Mesothelial cell of epicardium (in vitro differentiated cells): Measurements from ENCODE around the gene MANSC1. TPM values are rescaled to one million over a fixed set of nuclear protein-coding genes. Genes with fewer than 3 reads are reported as not detected.
A peak's percentile ranks its signal among the peaks of the same experiment; 100 is the strongest.
"Not testable (repeated sequence)": the region's sequence is repeated elsewhere in the genome, so short reads cannot be mapped to it uniquely, and the experiment has no call there.

Experiments used
- DNase-seq, 2 experiments: peaks; one replicate each; pipeline ENCODE4 v3.0.0; 2021; ENCODE audit warnings: low spot score in 2 of 2; ENCODE audit not compliant: unreplicated experiment in 2 of 2
- H3K27ac Mint-ChIP-seq: 2 replicates; pipeline ENCODE4 v1.8.0; 2021; ENCODE audit warnings: mixed read lengths
- H3K27me3 Mint-ChIP-seq: 2 replicates; pipeline ENCODE4 v1.8.0; 2021; ENCODE audit warnings: low read depth, mixed read lengths
- H3K36me3 Mint-ChIP-seq: 2 replicates; pipeline ENCODE4 v1.8.0; 2021; ENCODE audit warnings: mixed read lengths
- H3K4me1 Mint-ChIP-seq: 2 replicates; pipeline ENCODE4 v1.8.0; 2021; ENCODE audit warnings: mixed read lengths
- H3K4me3 Mint-ChIP-seq: 2 replicates; pipeline ENCODE4 v1.8.0; 2021; ENCODE audit warnings: mild to moderate bottlenecking, moderate library complexity, mixed read lengths
- H3K9me3 Mint-ChIP-seq: 2 replicates; pipeline ENCODE4 v1.8.0; 2021; ENCODE audit warnings: mixed read lengths
- CTCF ChIP-seq: fragments of 200-600 bp; sonication (generic); IDR thresholded peaks from one replicate; pipeline ENCODE4 v1.5.0; 2021; ENCODE audit warnings: antibody characterized with exemption; ENCODE audit not compliant: unreplicated experiment
- total RNA-seq: library from RNA; stranded (reverse); gene quantifications from 3 replicates; pipeline ENCODE4 v1.2.1, GENCODE V29; 2021

MANSC1 gene
- total RNA-seq, 1 donor from 2014 or later = 16.6 TPM

GRCh38 chr12:12326262-12326661 lies 23.8 kb downstream of the MANSC1 start:
- TF ChIP-seq CTCF = no peak
- H3K27me3 Mint-ChIP-seq = no peaks in the 10 kb centered on the region
- H3K36me3 Mint-ChIP-seq = no peaks in the 10 kb centered on the region
- H3K4me3 Mint-ChIP-seq = no peak overlapping the region
- no peaks in the 10 kb centered on the region for H3K9me3 Mint-ChIP-seq
- no peak for DNase-seq
- peaks cover 30% of the 10 kb centered on the region for H3K4me1 Mint-ChIP-seq
- no peak overlapping the region for H3K27ac Mint-ChIP-seq

- no peaks in the 10 kb centered on the region for H3K36me3 Mint-ChIP-seq
- no peak for TF ChIP-seq CTCF
- no peak overlapping the region for H3K4me3 Mint-ChIP-seq
- no peaks in the 10 kb centered on the region for H3K9me3 Mint-ChIP-seq
- no peaks in the 10 kb centered on the region for H3K27me3 Mint-ChIP-seq
- no peak overlapping the region for H3K27ac Mint-ChIP-seq
- peaks cover 31% of the 10 kb centered on the region for H3K4me1 Mint-ChIP-seq
- no peak for DNase-seq
Observed at GRCh38 chr12:12323591-12323990, 26.5 kb downstream of the MANSC1 start.

GRCh38 chr12:12323118-12323517 lies 26.9 kb downstream of the MANSC1 start:
- Mint-ChIP-seq H3K4me1 (peaks cover 31% of the 10 kb centered on the region), H3K9me3 (no peaks in the 10 kb centered on the region), H3K27me3 (no peaks in the 10 kb centered on the region), H3K4me3 (no peak overlapping the region), H3K27ac (no peak overlapping the region), H3K36me3 (no peaks in the 10 kb centered on the region)
- no peak for DNase-seq
- TF ChIP-seq CTCF = no peak

- TF ChIP-seq CTCF = no peak
- Mint-ChIP-seq H3K27ac (peak overlapping the region; percentile 90), H3K9me3 (no peaks in the 10 kb centered on the region), H3K4me3 (peak overlapping the region; percentile 46), H3K36me3 (no peaks in the 10 kb centered on the region), H3K27me3 (no peaks in the 10 kb centered on the region), H3K4me1 (peaks cover 27% of the 10 kb centered on the region)
- DNase-seq = no peak
Observed at GRCh38 chr12:12319451-12320183, 30.4 kb downstream of the MANSC1 start.

- no peak overlapping the region for H3K27ac Mint-ChIP-seq
Observed at GRCh38 chr12:12315838-12316237, 34.2 kb downstream of the MANSC1 start.

GRCh38 chr12:12310695-12311094 lies 39.3 kb downstream of the MANSC1 start:
- not testable (repeated sequence) for H3K27ac Mint-ChIP-seq

More at GRCh38 chr12:12315838-12316237, 34.2 kb downstream of the MANSC1 start:
- DNase-seq = no peak
- no peaks in the 10 kb centered on the region for H3K36me3 Mint-ChIP-seq
- no peaks in the 10 kb centered on the region for H3K9me3 Mint-ChIP-seq
- H3K4me1 Mint-ChIP-seq = peaks cover 13% of the 10 kb centered on the region
- no peaks in the 10 kb centered on the region for H3K27me3 Mint-ChIP-seq
- no peak for TF ChIP-seq CTCF
- no peak overlapping the region for H3K4me3 Mint-ChIP-seq

More at GRCh38 chr12:12310695-12311094, 39.3 kb downstream of the MANSC1 start:
- DNase-seq, H3K9me3 Mint-ChIP-seq, H3K36me3 Mint-ChIP-seq, H3K4me3 Mint-ChIP-seq, H3K27me3 Mint-ChIP-seq, H3K4me1 Mint-ChIP-seq: not testable (repeated sequence)
